SU-DHL-6 (cell line): Measurements from ENCODE around the gene SFRP5.

Experiments
- H2AFZ ChIP-seq: fragments of 200-600 bp; sonication (generic); 2 replicates; pipeline ENCODE4 v1.6.1; 2014; ENCODE audit warnings: low read depth, mild to moderate bottlenecking, moderate library complexity, mixed read lengths, antibody characterized with exemption, low read length; ENCODE audit not compliant: severe bottlenecking
- H3F3A ChIP-seq: fragments of 200-600 bp; shearing (Covaris generic); 2 replicates; pipeline ENCODE4 v1.6.0; 2016; ENCODE audit warnings: antibody characterized with exemption, mild to moderate bottlenecking; ENCODE audit not compliant: insufficient read depth
- H3K27ac ChIP-seq: fragments of 200-600 bp; sonication (generic); 2 replicates; pipeline ENCODE4 v1.5.1; 2016; ENCODE audit warnings: low read depth, mild to moderate bottlenecking, low read length, moderate library complexity, mixed read lengths
- H3K27me3 ChIP-seq: fragments of 200-600 bp; sonication (generic), shearing (Covaris generic); 2 replicates; pipeline ENCODE4 v1.6.0; 2014; ENCODE audit warnings: mild to moderate bottlenecking, low read length
- H3K36me3 ChIP-seq: fragments of 200-600 bp; sonication (generic); 2 replicates; pipeline ENCODE4 v1.6.1; 2014; ENCODE audit warnings: mild to moderate bottlenecking, low read length, mixed read lengths
- H3K4me2 ChIP-seq: fragments of 300-600, 200-600 bp; shearing (Covaris generic), sonication (generic); 2 replicates; pipeline ENCODE4 v1.6.0; 2014; ENCODE audit warnings: low read length, low read depth, mild to moderate bottlenecking; ENCODE audit not compliant: poor library complexity, severe bottlenecking
- H3K4me3 ChIP-seq: fragments of 200-600 bp; sonication (generic); 2 replicates; pipeline ENCODE4 v1.5.1; 2014; ENCODE audit warnings: antibody characterized with exemption, low read length, mild to moderate bottlenecking, mixed read lengths; ENCODE audit not compliant: insufficient read depth, poor library complexity, severe bottlenecking
- H3K79me2 ChIP-seq: fragments of 200-600 bp; sonication (generic); 2 replicates; pipeline ENCODE4 v1.6.1; 2014; ENCODE audit warnings: mild to moderate bottlenecking, low read length, moderate library complexity; ENCODE audit not compliant: insufficient read depth
- H3K9ac ChIP-seq: fragments of 200-600 bp; sonication (generic); 2 replicates; pipeline ENCODE4 v1.7.0; 2014; ENCODE audit warnings: mild to moderate bottlenecking, low read length
- H3K9me2 ChIP-seq: fragments of 200-600 bp; sonication (generic); replicated peaks from 2 replicates; pipeline ENCODE4 v1.6.1; 2014; ENCODE audit warnings: low read length; ENCODE audit not compliant: insufficient read depth
- H3K9me3 ChIP-seq: fragments of 200-600 bp; sonication (generic); 2 replicates; pipeline ENCODE4 v1.6.1; 2014; ENCODE audit warnings: low read length, mixed read lengths; ENCODE audit not compliant: insufficient read depth
- H4K20me1 ChIP-seq: fragments of 200-600 bp; sonication (generic); 2 replicates; pipeline ENCODE4 v1.6.1; 2014; ENCODE audit warnings: low read depth, mild to moderate bottlenecking, antibody characterized with exemption, low read length, moderate library complexity, mixed read lengths
- CTCF ChIP-seq: fragments of 200-600 bp; sonication (generic); IDR thresholded peaks from one replicate; pipeline ENCODE4 v1.5.1; 2017; ENCODE audit warnings: antibody characterized with exemption, mild to moderate bottlenecking, low read length, moderate library complexity; ENCODE audit not compliant: insufficient read depth, poor library complexity, severe bottlenecking
- EZH2phosphoT487 ChIP-seq: fragments of 200-600 bp; sonication (generic), shearing (Covaris generic); conservative IDR thresholded peaks from 2 replicates; pipeline ENCODE4 v1.6.1; 2018; ENCODE audit warnings: mild to moderate bottlenecking, antibody characterized with exemption, low read length, moderate library complexity, mixed read lengths

SFRP5 gene

GRCh38 chr10:97719602-97720001 lies 52.2 kb downstream of the SFRP5 start:
- no peaks in the 10 kb centered on the region for H4K20me1 ChIP-seq
- H3K27ac ChIP-seq = no peak overlapping the region

DNA sequence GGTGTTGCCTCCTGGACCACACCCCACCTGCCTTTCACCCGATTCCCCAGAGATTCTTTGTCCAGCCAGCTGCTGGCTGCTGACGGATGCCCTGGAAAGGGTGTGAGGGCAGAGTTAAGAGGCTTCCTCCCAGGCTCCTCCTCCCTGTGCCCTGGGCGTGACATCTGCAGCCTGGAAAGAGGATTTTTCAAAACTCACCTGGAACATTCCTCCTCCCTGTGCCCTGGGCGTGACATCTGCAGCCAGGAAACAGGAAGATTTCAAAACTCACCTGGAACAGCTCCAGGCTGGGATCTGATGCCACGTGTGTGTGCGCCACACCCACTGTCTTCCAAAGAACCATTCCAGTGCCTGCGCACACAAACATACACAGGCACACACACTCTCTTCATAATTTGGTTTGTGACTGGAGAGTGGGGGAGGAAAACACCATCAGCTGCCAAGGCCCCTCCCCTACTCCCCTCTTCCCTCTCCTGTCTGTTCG lies 53.1 kb downstream of the SFRP5 start:
- Histone ChIP-seq H3K27me3 (no peaks in the 10 kb centered on the region), H3F3A (no peaks in the 10 kb centered on the region), H4K20me1 (no peaks in the 10 kb centered on the region), H3K27ac (no peak overlapping the region), H3K9me2 (no peaks in the 10 kb centered on the region), H3K36me3 (no peaks in the 10 kb centered on the region), H3K4me3 (no peak overlapping the region), H3K79me2 (no peaks in the 10 kb centered on the region), H2AFZ (no peak overlapping the region), H3K4me2 (no peak overlapping the region), H3K9ac (no peak overlapping the region), H3K9me3 (no peaks in the 10 kb centered on the region)
- TF ChIP-seq EZH2phosphoT487 = no peak
- no peak for TF ChIP-seq CTCF

More at GRCh38 chr10:97719602-97720001, 52.2 kb downstream of the SFRP5 start:
- H3K36me3 ChIP-seq = no peaks in the 10 kb centered on the region
- H3F3A ChIP-seq = no peaks in the 10 kb centered on the region
- no peak overlapping the region for H2AFZ ChIP-seq
- H3K9me3 ChIP-seq = no peaks in the 10 kb centered on the region
- no peak for TF ChIP-seq CTCF
- TF ChIP-seq EZH2phosphoT487 = no peak
- no peaks in the 10 kb centered on the region for H3K27me3 ChIP-seq
- no peaks in the 10 kb centered on the region for H3K79me2 ChIP-seq
- no peak overlapping the region for H3K9ac ChIP-seq
- no peak overlapping the region for H3K4me2 ChIP-seq
- no peaks in the 10 kb centered on the region for H3K9me2 ChIP-seq
- H3K4me3 ChIP-seq = no peak overlapping the region

GRCh38 chr10:97718178-97718577 lies 53.6 kb downstream of the SFRP5 start:
- H3F3A ChIP-seq = no peaks in the 10 kb centered on the region
- no peak overlapping the region for H3K27ac ChIP-seq
- no peaks in the 10 kb centered on the region for H4K20me1 ChIP-seq
- no peak overlapping the region for H3K9ac ChIP-seq
- H3K9me2 ChIP-seq = no peaks in the 10 kb centered on the region
- no peak overlapping the region for H3K4me3 ChIP-seq
- no peaks in the 10 kb centered on the region for H3K79me2 ChIP-seq
- TF ChIP-seq EZH2phosphoT487 (no peak), CTCF (no peak)
- H2AFZ ChIP-seq = no peak overlapping the region
- no peaks in the 10 kb centered on the region for H3K36me3 ChIP-seq
- no peaks in the 10 kb centered on the region for H3K27me3 ChIP-seq
- no peaks in the 10 kb centered on the region for H3K9me3 ChIP-seq
- H3K4me2 ChIP-seq = no peak overlapping the region
